ENCODE results near the gene TGFB1I1.
A peak's percentile ranks its signal among the peaks of the same experiment; 100 is the strongest.
"Not testable (repeated sequence)": the region's sequence is repeated elsewhere in the genome, so short reads cannot be mapped to it uniquely, and the experiment has no call there.

The TGFB1I1 gene

GRCh38 chr16:31439519-31439918, 32.4 kb upstream of the TGFB1I1 start:
- DNase-seq (ENCODE audit: extremely low read depth, low read depth) = no peak
- TF ChIP-seq CTCF (IDR thresholded peaks at IDR 0.05; ENCODE audit: low read depth, low read length) = no peak

GRCh38 chr16:31440516-31441184, 31.3 kb upstream of the TGFB1I1 start:
- TF ChIP-seq CTCF (IDR thresholded peaks at IDR 0.05; ENCODE audit: low read depth, low read length) = no peak

GRCh38 chr16:31441956-31442355, 30.0 kb upstream of the TGFB1I1 start:
- TF ChIP-seq CTCF (IDR thresholded peaks at IDR 0.05; ENCODE audit: low read depth, low read length) = no peak
- DNase-seq (ENCODE audit: extremely low read depth, low read depth) = no peak

More at GRCh38 chr16:31440516-31441184, 31.3 kb upstream of the TGFB1I1 start:
- DNase-seq (ENCODE audit: extremely low read depth, low read depth) = no peak

- DNase-seq (ENCODE audit: extremely low read depth, low read depth) = not testable (repeated sequence)
Measured at GRCh38 chr16:31445931-31446330, 26.0 kb upstream of the TGFB1I1 start.

- DNase-seq (ENCODE audit: extremely low read depth, low read depth) = no peak
- no peak for TF ChIP-seq CTCF (IDR thresholded peaks at IDR 0.05; ENCODE audit: low read depth, low read length)
Measured at GRCh38 chr16:31451201-31451600, 20.8 kb upstream of the TGFB1I1 start.

- no peak for DNase-seq (ENCODE audit: extremely low read depth, low read depth)
- TF ChIP-seq CTCF (IDR thresholded peaks at IDR 0.05; ENCODE audit: low read depth, low read length) = peak; percentile 66
Measured at GRCh38 chr16:31451681-31452351, 20.1 kb upstream of the TGFB1I1 start.

- TF ChIP-seq CTCF (IDR thresholded peaks at IDR 0.05; ENCODE audit: low read depth, low read length) = no peak
- peak; percentile 83 for DNase-seq (ENCODE audit: extremely low read depth, low read depth)
Measured at GRCh38 chr16:31452631-31453106, 19.3 kb upstream of the TGFB1I1 start.

Data from AG09319 (cell line).